Measurements from ENCODE around the gene PRKCA.
"Not testable (repeated sequence)": the region's sequence is repeated elsewhere in the genome, so short reads cannot be mapped to it uniquely, and the experiment has no call there.

GRCh38 chr17:66360961-66361565 lies 58.6 kb downstream of the PRKCA start:
- not testable (repeated sequence) for TF ChIP-seq ZBTB4 (CRISPR knock-in tag; IDR thresholded peaks at IDR 0.05); CREB1 (IDR thresholded peaks at IDR 0.05; ENCODE audit: low read depth); TCF7 (IDR thresholded peaks at IDR 0.05; ENCODE audit: borderline replicate concordance)
- TF ChIP-seq, protein P1, sequence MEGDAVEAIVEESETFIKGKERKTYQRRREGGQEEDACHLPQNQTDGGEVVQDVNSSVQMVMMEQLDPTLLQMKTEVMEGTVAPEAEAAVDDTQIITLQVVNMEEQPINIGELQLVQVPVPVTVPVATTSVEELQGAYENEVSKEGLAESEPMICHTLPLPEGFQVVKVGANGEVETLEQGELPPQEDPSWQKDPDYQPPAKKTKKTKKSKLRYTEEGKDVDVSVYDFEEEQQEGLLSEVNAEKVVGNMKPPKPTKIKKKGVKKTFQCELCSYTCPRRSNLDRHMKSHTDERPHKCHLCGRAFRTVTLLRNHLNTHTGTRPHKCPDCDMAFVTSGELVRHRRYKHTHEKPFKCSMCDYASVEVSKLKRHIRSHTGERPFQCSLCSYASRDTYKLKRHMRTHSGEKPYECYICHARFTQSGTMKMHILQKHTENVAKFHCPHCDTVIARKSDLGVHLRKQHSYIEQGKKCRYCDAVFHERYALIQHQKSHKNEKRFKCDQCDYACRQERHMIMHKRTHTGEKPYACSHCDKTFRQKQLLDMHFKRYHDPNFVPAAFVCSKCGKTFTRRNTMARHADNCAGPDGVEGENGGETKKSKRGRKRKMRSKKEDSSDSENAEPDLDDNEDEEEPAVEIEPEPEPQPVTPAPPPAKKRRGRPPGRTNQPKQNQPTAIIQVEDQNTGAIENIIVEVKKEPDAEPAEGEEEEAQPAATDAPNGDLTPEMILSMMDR (IDR thresholded peaks at IDR 0.05 in 2 of 3, conservative IDR thresholded peaks at IDR 0.05 in 1 of 3; ENCODE audit: control insufficient read depth in 2 of 3, extremely low read depth in 1 of 3, insufficient read depth in 1 of 3, low read depth in 3 of 3, low read length in 3 of 3): not testable (repeated sequence)

Data from GM12878 (cell line).